WTC11 (cell line): ENCODE measurements around the gene PAIP1. TPM values are rescaled to one million over a fixed set of nuclear protein-coding genes. Genes with fewer than 3 reads are reported as not detected.

ENCODE experiments used
- ATAC-seq: fragments of 200-7000 bp; cut with Tn5 transposase; 2 replicates; pipeline ENCODE4 v1.10.0; 2021; ENCODE audit warnings: mild to moderate bottlenecking, moderate library complexity
- CTCF ChIA-PET: fragments of 300-600 bp; sonication (Branson Sonifier 250); formaldehyde crosslinking; loops from one replicate; lab custom pipeline; 2021; ENCODE audit warnings: antibody characterized with exemption; lab: Charles Lee
- POLR2A ChIA-PET: fragments of 350-600 bp; sonication (Branson Sonifier 250); formaldehyde crosslinking; loops from one replicate; lab custom pipeline; 2021; ENCODE audit warnings: antibody characterized with exemption; lab: Charles Lee
- DNase-seq: peaks from one replicate; pipeline ENCODE4 v3.0.0; 2021; ENCODE audit warnings: low spot score
- H3K27ac Mint-ChIP-seq: 2 replicates; pipeline ENCODE4 v1.8.0; 2021; ENCODE audit warnings: mixed read lengths
- H3K27me3 Mint-ChIP-seq: 2 replicates; pipeline ENCODE4 v1.8.0; 2021; ENCODE audit warnings: low read depth, mild to moderate bottlenecking, moderate library complexity, mixed read lengths
- H3K36me3 Mint-ChIP-seq: 2 replicates; pipeline ENCODE4 v1.8.0; 2021; ENCODE audit warnings: mixed read lengths
- H3K4me1 Mint-ChIP-seq: 2 replicates; pipeline ENCODE4 v1.8.0; 2022; ENCODE audit warnings: mixed read lengths
- H3K4me3 Mint-ChIP-seq: 2 replicates; pipeline ENCODE4 v1.8.0; 2021; ENCODE audit warnings: mild to moderate bottlenecking, moderate library complexity, mixed read lengths
- H3K9me3 Mint-ChIP-seq: 2 replicates; pipeline ENCODE4 v1.8.0; 2021; ENCODE audit warnings: mixed read lengths
- ATF1 ChIP-seq: sonication (generic); formaldehyde crosslinking; IDR thresholded peaks from 2 replicates; pipeline ENCODE4 v1.8.1; 2023; ENCODE audit warnings: mild to moderate bottlenecking, moderate library complexity, missing genetic modification reagents
- CBFB ChIP-seq: sonication (generic); formaldehyde crosslinking; IDR thresholded peaks from 2 replicates; pipeline ENCODE4 v1.8.1; 2022; ENCODE audit warnings: mild to moderate bottlenecking, low read depth, missing genetic modification reagents
- E2F4 ChIP-seq: sonication (generic); formaldehyde crosslinking; IDR thresholded peaks from 2 replicates; pipeline ENCODE4 v1.8.1; 2022; ENCODE audit warnings: low read depth, mild to moderate bottlenecking, moderate library complexity, missing genetic modification reagents, borderline replicate concordance
- ERG ChIP-seq: fragments of 250-450 bp; sonication (Bioruptor Pico); IDR thresholded peaks from 2 replicates; pipeline ENCODE4 v1.8.0; 2021; ENCODE audit warnings: mild to moderate bottlenecking
- GTF2I ChIP-seq: fragments of 250-450 bp; sonication (Bioruptor Pico); conservative IDR thresholded peaks from 2 replicates; pipeline ENCODE4 v1.4.0; 2021; ENCODE audit warnings: mild to moderate bottlenecking
- HMGA2 ChIP-seq: fragments of 250-450 bp; sonication (Bioruptor Pico); IDR thresholded peaks from 2 replicates; pipeline ENCODE4 v1.4.0; 2021; ENCODE audit warnings: mild to moderate bottlenecking, moderate library complexity
- IRF2 ChIP-seq: sonication (generic); formaldehyde crosslinking; IDR thresholded peaks from 2 replicates; pipeline ENCODE4 v1.8.0; 2022; ENCODE audit warnings: low read depth, missing genetic modification reagents, borderline replicate concordance
- MXD4 ChIP-seq: fragments of 250-450 bp; sonication (Bioruptor Pico); IDR thresholded peaks from 2 replicates; pipeline ENCODE4 v1.8.0; 2021; ENCODE audit warnings: mild to moderate bottlenecking, moderate library complexity, borderline replicate concordance
- SMAD3 ChIP-seq: sonication (generic); formaldehyde crosslinking; IDR thresholded peaks from 2 replicates; pipeline ENCODE4 v1.8.0; 2022; ENCODE audit warnings: missing genetic modification reagents, mild to moderate bottlenecking, borderline replicate concordance
- STAT6 ChIP-seq: sonication (generic); formaldehyde crosslinking; conservative IDR thresholded peaks from 2 replicates; pipeline ENCODE4 v1.8.1; 2023; ENCODE audit warnings: mild to moderate bottlenecking, low read depth, missing genetic modification reagents, moderate library complexity
- TEAD1 ChIP-seq: sonication (generic); formaldehyde crosslinking; IDR thresholded peaks from 2 replicates; pipeline ENCODE4 v1.8.0; 2022; ENCODE audit warnings: mild to moderate bottlenecking, missing genetic modification reagents
- USF2 ChIP-seq: sonication (generic); formaldehyde crosslinking; IDR thresholded peaks from 2 replicates; pipeline ENCODE4 v1.8.1; 2023; ENCODE audit warnings: mild to moderate bottlenecking, missing genetic modification reagents, moderate library complexity
- ZNF232 ChIP-seq: sonication (generic); formaldehyde crosslinking; IDR thresholded peaks from 2 replicates; pipeline ENCODE4 v1.8.0; 2022; ENCODE audit warnings: mild to moderate bottlenecking, missing genetic modification reagents
- ZNF396 ChIP-seq: fragments of 250-450 bp; sonication (Bioruptor Pico); IDR thresholded peaks from 2 replicates; pipeline ENCODE4 v1.8.0; 2021; ENCODE audit warnings: mild to moderate bottlenecking, moderate library complexity, borderline replicate concordance
- ZNF423 ChIP-seq: fragments of 250-450 bp; sonication (Bioruptor Pico); IDR thresholded peaks from 2 replicates; pipeline ENCODE4 v2.1.2; 2022; ENCODE audit warnings: mild to moderate bottlenecking, moderate library complexity
- ZNF532 ChIP-seq: fragments of 250-450 bp; sonication (Bioruptor Pico); IDR thresholded peaks from 2 replicates; pipeline ENCODE4 v1.9.0; 2021; ENCODE audit warnings: mild to moderate bottlenecking, borderline replicate concordance
- total RNA-seq: library from RNA; stranded (reverse); gene quantifications from 3 replicates; pipeline ENCODE4 v1.2.3, GENCODE V29; 2021
- TF ChIP-seq, protein P1 (sequence below): sonication (generic); formaldehyde crosslinking; IDR thresholded peaks from 2 replicates; pipeline ENCODE4 v1.8.0; 2023; ENCODE audit warnings: mild to moderate bottlenecking, missing genetic modification reagents
- TF ChIP-seq, protein P2 (sequence below): fragments of 250-450 bp; sonication (Bioruptor Pico); conservative IDR thresholded peaks from 2 replicates; pipeline ENCODE4 v1.9.0; 2021; ENCODE audit warnings: mild to moderate bottlenecking
- TF ChIP-seq, protein P3 (sequence below): sonication (generic); formaldehyde crosslinking; IDR thresholded peaks from 2 replicates; pipeline ENCODE4 v1.8.0; 2022; ENCODE audit warnings: mild to moderate bottlenecking, missing genetic modification reagents

The PAIP1 gene
- total RNA-seq, 1 experiment from 2014 or later, result 82.5 TPM

DNA sequence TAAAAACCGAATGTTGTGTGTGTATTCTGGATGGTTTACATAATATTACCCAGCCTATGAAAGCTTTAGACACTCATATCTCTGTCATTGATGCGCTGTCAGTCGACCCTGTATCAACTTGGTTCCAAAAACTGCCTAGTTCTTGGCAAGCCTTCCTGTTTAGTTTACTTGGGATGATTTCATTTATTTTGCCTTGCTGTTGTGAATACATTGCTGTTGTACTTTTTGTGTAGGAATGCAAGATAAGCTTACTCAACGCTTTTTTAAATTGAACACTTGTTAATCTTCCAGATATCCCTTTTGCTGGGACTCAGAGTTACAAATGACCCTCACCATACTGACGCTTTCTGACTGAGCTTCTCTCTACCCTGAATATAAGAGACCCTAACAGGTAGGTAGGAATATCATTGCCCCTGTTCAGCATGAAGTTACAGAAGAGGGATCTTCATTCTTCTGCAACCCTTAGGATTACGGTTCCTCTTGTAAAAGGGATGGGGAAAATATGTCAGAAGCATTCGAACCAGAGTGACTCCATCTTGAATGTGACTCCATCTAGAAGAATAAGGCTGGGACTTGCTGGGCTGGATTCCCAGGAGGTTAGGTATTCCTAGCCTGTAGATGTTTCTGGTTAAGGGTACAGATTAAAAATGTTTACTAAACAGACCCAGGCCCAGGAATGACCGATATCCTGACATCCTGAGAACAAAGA is 13.7 kb upstream of the PAIP1 start (continued):
- TF ChIP-seq, protein P1, sequence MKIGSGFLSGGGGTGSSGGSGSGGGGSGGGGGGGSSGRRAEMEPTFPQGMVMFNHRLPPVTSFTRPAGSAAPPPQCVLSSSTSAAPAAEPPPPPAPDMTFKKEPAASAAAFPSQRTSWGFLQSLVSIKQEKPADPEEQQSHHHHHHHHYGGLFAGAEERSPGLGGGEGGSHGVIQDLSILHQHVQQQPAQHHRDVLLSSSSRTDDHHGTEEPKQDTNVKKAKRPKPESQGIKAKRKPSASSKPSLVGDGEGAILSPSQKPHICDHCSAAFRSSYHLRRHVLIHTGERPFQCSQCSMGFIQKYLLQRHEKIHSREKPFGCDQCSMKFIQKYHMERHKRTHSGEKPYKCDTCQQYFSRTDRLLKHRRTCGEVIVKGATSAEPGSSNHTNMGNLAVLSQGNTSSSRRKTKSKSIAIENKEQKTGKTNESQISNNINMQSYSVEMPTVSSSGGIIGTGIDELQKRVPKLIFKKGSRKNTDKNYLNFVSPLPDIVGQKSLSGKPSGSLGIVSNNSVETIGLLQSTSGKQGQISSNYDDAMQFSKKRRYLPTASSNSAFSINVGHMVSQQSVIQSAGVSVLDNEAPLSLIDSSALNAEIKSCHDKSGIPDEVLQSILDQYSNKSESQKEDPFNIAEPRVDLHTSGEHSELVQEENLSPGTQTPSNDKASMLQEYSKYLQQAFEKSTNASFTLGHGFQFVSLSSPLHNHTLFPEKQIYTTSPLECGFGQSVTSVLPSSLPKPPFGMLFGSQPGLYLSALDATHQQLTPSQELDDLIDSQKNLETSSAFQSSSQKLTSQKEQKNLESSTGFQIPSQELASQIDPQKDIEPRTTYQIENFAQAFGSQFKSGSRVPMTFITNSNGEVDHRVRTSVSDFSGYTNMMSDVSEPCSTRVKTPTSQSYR (CRISPR knock-in tag), result no peak
- TF ChIP-seq STAT6 (CRISPR knock-in tag) (no peak), TEAD1 (no peak), USF2 (no peak), ATF1 (CRISPR knock-in tag) (no peak), ZNF396 (no peak), ERG (no peak), MXD4 (CRISPR knock-in tag) (no peak)
- TF ChIP-seq, protein P2, sequence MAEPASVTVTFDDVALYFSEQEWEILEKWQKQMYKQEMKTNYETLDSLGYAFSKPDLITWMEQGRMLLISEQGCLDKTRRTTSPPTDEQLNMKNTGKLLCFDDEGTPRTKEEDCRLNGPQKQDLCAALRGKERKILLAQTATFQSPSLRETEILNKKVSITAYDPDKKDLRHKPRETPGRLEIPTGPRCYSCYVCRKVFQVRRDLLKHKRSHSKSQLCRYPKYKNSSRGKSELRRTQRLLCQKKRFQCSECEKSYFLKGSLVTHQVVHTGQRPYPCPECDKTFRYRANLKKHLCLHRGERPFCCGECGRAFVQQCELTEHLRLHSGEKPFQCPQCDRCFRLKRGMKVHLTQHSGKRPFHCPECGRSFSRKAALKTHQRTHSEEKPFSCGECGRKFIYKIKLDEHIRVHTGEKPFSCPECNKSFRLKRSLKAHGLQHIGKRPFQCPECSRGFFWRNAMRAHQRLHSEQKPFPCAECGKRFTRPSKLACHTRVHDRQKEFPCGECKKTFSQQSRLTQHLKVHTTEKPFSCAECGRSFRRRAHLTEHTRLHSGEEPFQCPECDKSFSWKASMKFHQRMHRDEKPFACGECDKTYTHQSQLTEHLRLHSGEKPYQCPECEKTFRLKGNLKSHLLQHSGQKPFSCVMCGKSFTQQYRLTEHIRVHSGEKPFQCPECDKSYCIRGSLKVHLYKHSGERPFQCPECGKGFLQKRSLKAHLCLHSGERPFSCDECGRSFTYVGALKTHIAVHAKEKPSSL, result no peak

DNA sequence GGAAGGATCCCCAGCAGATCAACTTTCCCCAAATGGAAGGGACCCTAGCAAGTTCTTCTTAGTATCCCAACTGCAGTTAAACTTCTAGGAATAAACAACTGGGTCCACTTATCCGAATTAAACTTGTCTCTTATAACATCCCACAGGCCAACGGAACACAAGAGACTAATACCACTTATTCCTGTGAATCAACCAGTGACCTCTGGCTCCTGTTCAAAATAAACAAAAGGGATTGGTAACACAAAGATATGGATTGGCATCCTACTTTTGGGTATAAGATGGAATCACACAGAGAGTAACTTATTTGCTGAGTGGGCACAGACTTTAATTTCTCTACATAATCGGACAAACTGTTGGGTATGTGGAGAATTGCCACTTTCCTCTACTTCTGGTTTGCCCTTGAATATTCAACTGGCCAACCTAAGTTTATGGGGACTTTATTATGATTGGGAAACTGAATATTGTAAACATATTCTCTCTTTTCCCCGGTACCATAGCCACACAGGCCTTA is 12.4 kb upstream of the PAIP1 start:
- no peak overlapping the region for H3K4me3 Mint-ChIP-seq
- DNase-seq (no peak), ATAC-seq (no peak)
- H3K27ac Mint-ChIP-seq, result no peak overlapping the region
- no peaks in the 10 kb centered on the region for H3K4me1 Mint-ChIP-seq
- H3K27me3 Mint-ChIP-seq, result no peaks in the 10 kb centered on the region
- ChIA-PET CTCF (no interaction called here), POLR2A (no interaction called here)
- no peaks in the 10 kb centered on the region for H3K9me3 Mint-ChIP-seq
- H3K36me3 Mint-ChIP-seq, result no peaks in the 10 kb centered on the region
- no peak for TF ChIP-seq GTF2I (CRISPR knock-in tag)
- no peak for TF ChIP-seq ZNF423
- TF ChIP-seq ZNF232, result no peak
- TF ChIP-seq E2F4, result no peak
- TF ChIP-seq, protein P3, sequence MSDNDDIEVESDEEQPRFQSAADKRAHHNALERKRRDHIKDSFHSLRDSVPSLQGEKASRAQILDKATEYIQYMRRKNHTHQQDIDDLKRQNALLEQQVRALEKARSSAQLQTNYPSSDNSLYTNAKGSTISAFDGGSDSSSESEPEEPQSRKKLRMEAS (CRISPR knock-in tag), result no peak
- no peak for TF ChIP-seq SMAD3 (CRISPR knock-in tag)
- no peak for TF ChIP-seq ZNF532 (CRISPR knock-in tag)
- TF ChIP-seq CBFB (CRISPR knock-in tag), result no peak
- TF ChIP-seq HMGA2 (CRISPR knock-in tag), result no peak
- no peak for TF ChIP-seq IRF2 (CRISPR knock-in tag)
